HEK293 (cell line): Measurements from ENCODE around the gene COL11A2.

Source experiments
- CTCF ChIA-PET: fragments of 350-600 bp; formaldehyde crosslinking; extraction: SDS; loops from one replicate; lab custom pipeline; 2021; ENCODE audit warnings: antibody characterized with exemption; lab: Yijun Ruan, JAX
- POLR2A ChIA-PET: fragments of 300-600 bp; formaldehyde crosslinking; extraction: SDS; loops from one replicate; lab custom pipeline; 2020; ENCODE audit warnings: antibody characterized with exemption, inconsistent platforms; lab: Yijun Ruan, JAX
- H3K27ac ChIP-seq: fragments of 200-500 bp; sonication (Bioruptor generic); 2 replicates; pipeline ENCODE4 v1.5.1; 2014; ENCODE audit warnings: low read depth, low read length, control low read depth, inconsistent platforms; ENCODE audit errors: extremely low read depth
- H3K36me3 ChIP-seq, 2 experiments: fragments of 200-500 bp in 1 of 2; sonication (Bioruptor generic) in 1 of 2; 1 replicate in 1 of 2; 2 replicates in 1 of 2; pipeline ENCODE4 v1.5.1; 2014 to 2017; ENCODE audit warnings: inconsistent platforms in 2 of 2, low read length in 2 of 2; ENCODE audit not compliant: control insufficient read depth in 2 of 2, insufficient read depth in 1 of 2
- H3K4me1 ChIP-seq: fragments of 200-500 bp; sonication (Bioruptor generic); 2 replicates; pipeline ENCODE4 v1.5.1; 2014; ENCODE audit warnings: mild to moderate bottlenecking, low read length, inconsistent platforms; ENCODE audit not compliant: control insufficient read depth, insufficient read depth
- H3K4me3 ChIP-seq: 2 replicates; pipeline ENCODE4 v1.5.1; 2011; ENCODE audit warnings: low read depth, mild to moderate bottlenecking, control low read depth, low read length, moderate library complexity
- H3K9me3 ChIP-seq: fragments of 200-500 bp; sonication (Bioruptor generic); 2 replicates; pipeline ENCODE4 v1.5.1; 2014; ENCODE audit warnings: low read depth, low read length, inconsistent platforms; ENCODE audit not compliant: control insufficient read depth, insufficient read depth
- CTCF ChIP-seq: fragments of 450-650 bp; formaldehyde crosslinking; IDR thresholded peaks from 2 replicates; pipeline ENCODE4 v1.5.1; 2016; ENCODE audit warnings: missing biosample characterization, missing genetic modification characterization
- EGR2 ChIP-seq: fragments of 450-650 bp; formaldehyde crosslinking; IDR thresholded peaks from 2 replicates; pipeline ENCODE4 v1.5.1; 2016; ENCODE audit warnings: low read depth, missing biosample characterization, missing genetic modification characterization
- GLIS2 ChIP-seq: fragments of 450-650 bp; formaldehyde crosslinking; IDR thresholded peaks from 2 replicates; pipeline ENCODE4 v1.5.1; 2016; ENCODE audit warnings: missing biosample characterization, missing genetic modification characterization
- HIC1 ChIP-seq: fragments of 450-650 bp; formaldehyde crosslinking; IDR thresholded peaks from 2 replicates; pipeline ENCODE4 v1.5.1; 2016; ENCODE audit warnings: missing biosample characterization, missing genetic modification characterization
- PATZ1 ChIP-seq: fragments of 450-650 bp; formaldehyde crosslinking; IDR thresholded peaks from 2 replicates; pipeline ENCODE4 v1.5.1; 2016; ENCODE audit warnings: missing biosample characterization, missing genetic modification characterization
- PRDM1 ChIP-seq: fragments of 450-650 bp; formaldehyde crosslinking; IDR thresholded peaks from 2 replicates; pipeline ENCODE4; 2016; ENCODE audit warnings: missing biosample characterization, missing genetic modification characterization
- SP7 ChIP-seq: fragments of 450-650 bp; formaldehyde crosslinking; IDR thresholded peaks from 2 replicates; pipeline ENCODE4 v1.5.1; 2016; ENCODE audit warnings: missing biosample characterization, missing genetic modification characterization
- TCF7L2 ChIP-seq: IDR thresholded peaks from 2 replicates; pipeline ENCODE4 v1.6.1; 2011; ENCODE audit warnings: low read depth, mild to moderate bottlenecking, inconsistent platforms, low read length, moderate library complexity, borderline replicate concordance
- YY2 ChIP-seq: fragments of 450-650 bp; formaldehyde crosslinking; IDR thresholded peaks from 2 replicates; pipeline ENCODE4 v1.5.1; 2016; ENCODE audit warnings: missing biosample characterization, missing genetic modification characterization
- ZBTB10 ChIP-seq: fragments of 450-650 bp; formaldehyde crosslinking; IDR thresholded peaks from 2 replicates; pipeline ENCODE4 v1.5.1; 2016; ENCODE audit warnings: missing biosample characterization, missing genetic modification characterization
- ZBTB17 ChIP-seq: fragments of 450-650 bp; formaldehyde crosslinking; IDR thresholded peaks from 2 replicates; pipeline ENCODE4 v1.5.1; 2016; ENCODE audit warnings: missing biosample characterization, missing genetic modification characterization
- ZBTB26 ChIP-seq: fragments of 450-650 bp; formaldehyde crosslinking; optimal IDR thresholded peaks from 2 replicates; pipeline ENCODE3; 2016; ENCODE audit warnings: missing biosample characterization, mild to moderate bottlenecking, missing genetic modification characterization
- ZIC2 ChIP-seq: fragments of 450-650 bp; formaldehyde crosslinking; IDR thresholded peaks from 2 replicates; pipeline ENCODE4 v1.5.1; 2016; ENCODE audit warnings: missing biosample characterization, missing genetic modification characterization
- ZNF112 ChIP-seq: fragments of 450-650 bp; formaldehyde crosslinking; IDR thresholded peaks from 2 replicates; pipeline ENCODE4 v1.5.0; 2017; ENCODE audit warnings: missing biosample characterization, missing genetic modification characterization
- ZNF157 ChIP-seq: fragments of 450-650 bp; formaldehyde crosslinking; IDR thresholded peaks from 2 replicates; pipeline ENCODE4 v1.5.1; 2016; ENCODE audit warnings: missing biosample characterization, missing genetic modification characterization
- ZNF24 ChIP-seq: fragments of 450-650 bp; formaldehyde crosslinking; IDR thresholded peaks from 2 replicates; pipeline ENCODE4 v1.5.1; 2016; ENCODE audit warnings: missing biosample characterization, missing genetic modification characterization
- ZNF248 ChIP-seq: fragments of 450-650 bp; formaldehyde crosslinking; IDR thresholded peaks from 2 replicates; pipeline ENCODE4 v1.5.1; 2017; ENCODE audit warnings: missing biosample characterization, missing genetic modification characterization
- ZNF302 ChIP-seq: fragments of 450-650 bp; formaldehyde crosslinking; IDR thresholded peaks from 2 replicates; pipeline ENCODE4 v1.5.1; 2016; ENCODE audit warnings: missing biosample characterization, missing genetic modification characterization, low read depth
- ZNF391 ChIP-seq: fragments of 450-650 bp; formaldehyde crosslinking; IDR thresholded peaks from 2 replicates; pipeline ENCODE4 v1.5.1; 2016; ENCODE audit warnings: low read depth, missing biosample characterization, missing genetic modification characterization, borderline replicate concordance
- ZNF394 ChIP-seq: fragments of 450-650 bp; formaldehyde crosslinking; IDR thresholded peaks from 2 replicates; pipeline ENCODE4 v1.5.1; 2016; ENCODE audit warnings: missing biosample characterization, missing genetic modification characterization, mild to moderate bottlenecking, moderate library complexity, borderline replicate concordance
- ZNF558 ChIP-seq: fragments of 450-650 bp; formaldehyde crosslinking; IDR thresholded peaks from 2 replicates; pipeline ENCODE4 v1.5.1; 2016; ENCODE audit warnings: missing biosample characterization, missing genetic modification characterization
- ZNF596 ChIP-seq: fragments of 450-650 bp; IDR thresholded peaks from 2 replicates; pipeline ENCODE4 v1.5.0; 2018; ENCODE audit warnings: missing biosample characterization, mild to moderate bottlenecking, missing genetic modification characterization, moderate library complexity
- ZNF600 ChIP-seq: fragments of 450-650 bp; formaldehyde crosslinking; IDR thresholded peaks from 2 replicates; pipeline ENCODE4 v1.5.1; 2016; ENCODE audit warnings: missing biosample characterization, missing genetic modification characterization
- ZNF629 ChIP-seq: fragments of 450-650 bp; formaldehyde crosslinking; IDR thresholded peaks from 2 replicates; pipeline ENCODE4 v1.5.1; 2017; ENCODE audit warnings: missing biosample characterization, missing genetic modification characterization
- ZNF76 ChIP-seq: fragments of 450-650 bp; formaldehyde crosslinking; IDR thresholded peaks from 2 replicates; pipeline ENCODE4; 2016; ENCODE audit warnings: low read depth, missing biosample characterization, missing genetic modification characterization, borderline replicate concordance

Gene COL11A2

GRCh38 chr6:33205191-33206026 lies 13.1 kb upstream of the COL11A2 start:
- Histone ChIP-seq H3K36me3 (peaks cover 3 to 41% of the 10 kb centered on the region in 2 experiments), H3K9me3 (no peaks in the 10 kb centered on the region), H3K27ac (peak overlapping the region; percentile 53; the same call in 1 of the 2 replicates), H3K4me1 (peaks cover 22% of the 10 kb centered on the region), H3K4me3 (peak overlapping the region; percentile 72)
- CTCF ChIA-PET, result interaction anchor here (0.6 to 2.1 kb wide), 7 partner anchors 8 to 74 kb away, joined by 3 to 19 read pairs (median 3); no protein-coding TSS in a partner anchor
- POLR2A ChIA-PET, result interaction anchor here (0.9 to 2.0 kb wide), 8 partner anchors 43 to 249 kb away, joined by 3 to 30 read pairs (median 6); partner anchors contain the start of genes B3GALT4, RPS18, VPS52 and ZBTB22
- TF ChIP-seq ZBTB10 (peak; percentile 12; the same call in 1 of the 2 replicates), ZNF76 (tag by site-specific recombination) (peak; percentile 51), TCF7L2 (no peak), EGR2 (tag by site-specific recombination) (peak; percentile 82), CTCF (tag by site-specific recombination) (peak; percentile 68), ZNF157 (tag by site-specific recombination) (no peak), YY2 (tag by site-specific recombination) (no peak), ZNF629 (tag by site-specific recombination) (0 out of 2 replicates have a peak, but pooled peaks have one; percentile 55), ZIC2 (tag by site-specific recombination) (no peak), ZBTB26 (tag by site-specific recombination) (no peak), PRDM1 (tag by site-specific recombination) (peak; percentile 77), GLIS2 (tag by site-specific recombination) (peak; percentile 80), ZNF596 (tag by site-specific recombination) (peak; percentile 54), ZNF112 (tag by site-specific recombination) (no peak), ZNF391 (peak; percentile 54; the same call in 1 of the 2 replicates), ZNF394 (tag by site-specific recombination) (peak; percentile 27; the same call in 1 of the 2 replicates), ZNF600 (tag by site-specific recombination) (peak; percentile 69), ZNF558 (tag by site-specific recombination) (no peak), HIC1 (tag by site-specific recombination) (peak; percentile 71), ZNF248 (tag by site-specific recombination) (no peak), PATZ1 (tag by site-specific recombination) (peak; percentile 84), ZNF24 (tag by site-specific recombination) (no peak; the same call in 1 of the 2 replicates), ZNF302 (no peak), SP7 (tag by site-specific recombination) (peak; percentile 62), ZBTB17 (tag by site-specific recombination) (peak; percentile 87)
